SK-N-SH (cell line): ENCODE measurements around the gene SP2. TPM values are rescaled to one million over a fixed set of nuclear protein-coding genes. Genes with fewer than 3 reads are reported as not detected.

Source experiments
- CTCF ChIA-PET: fragments of 300-600, 350-600 bp; formaldehyde crosslinking; extraction: SDS; loops from one replicate; lab custom pipeline; 2021; lab: Yijun Ruan, JAX
- POLR2A ChIA-PET: fragments of 350-600 bp; sonication (Branson Sonifier 250); formaldehyde crosslinking; extraction: SDS; loops from one replicate; lab custom pipeline; 2020; ENCODE audit warnings: antibody characterized with exemption, inconsistent platforms; lab: Yijun Ruan, JAX
- DNase-seq: peaks from one replicate; pipeline ENCODE4 v3.0.0; 2012
- H2AFZ ChIP-seq: fragments of 200-600 bp; sonication (generic); 2 replicates; pipeline ENCODE4 v1.8.1; 2016; ENCODE audit warnings: antibody characterized with exemption, mild to moderate bottlenecking, low read depth
- H3F3A ChIP-seq: fragments of 200-600 bp; sonication (generic); replicated peaks from 2 replicates; pipeline ENCODE3; 2016; ENCODE audit warnings: antibody characterized with exemption, mild to moderate bottlenecking; ENCODE audit not compliant: insufficient read depth
- H3K27ac ChIP-seq, 2 experiments: fragments of 200-500 bp in 1 of 2; fragments of 200-600 bp in 1 of 2; sonication (Bioruptor generic) in 1 of 2; sonication (generic), shearing (Covaris generic) in 1 of 2; 2 replicates each; pipeline versions ENCODE4 v1.5.1 to v1.6.1; 2014 to 2016; ENCODE audit warnings: low read depth in 2 of 2, inconsistent platforms in 1 of 2, low read length in 1 of 2, mild to moderate bottlenecking in 1 of 2, mixed read lengths in 1 of 2
- H3K27me3 ChIP-seq: fragments of 200-600 bp; sonication (generic), shearing (Covaris generic); 2 replicates; pipeline ENCODE4 v1.6.1; 2016; ENCODE audit warnings: mixed run types; ENCODE audit not compliant: insufficient read depth
- H3K36me3 ChIP-seq, 2 experiments: fragments of 200-500 bp in 1 of 2; fragments of 200-600 bp in 1 of 2; sonication (Bioruptor generic) in 1 of 2; sonication (generic) in 1 of 2; replicated peaks in 1 of 2; 2 replicates each; pipeline versions ENCODE3 to v1.5.1; 2014 to 2016; ENCODE audit warnings: low read length in 1 of 2, mild to moderate bottlenecking in 1 of 2; ENCODE audit not compliant: insufficient read depth in 2 of 2, control insufficient read depth in 1 of 2
- H3K4me1 ChIP-seq, 2 experiments: fragments of 200-500 bp in 1 of 2; fragments of 200-600 bp in 1 of 2; sonication (Bioruptor generic) in 1 of 2; sonication (generic), shearing (Covaris generic) in 1 of 2; 2 replicates each; pipeline versions ENCODE4 v1.5.1 to v1.6.1; 2014 to 2016; ENCODE audit warnings: low read depth in 1 of 2, low read length in 1 of 2, mixed run types in 1 of 2; ENCODE audit not compliant: insufficient read depth in 2 of 2, control insufficient read depth in 1 of 2
- H3K4me2 ChIP-seq: fragments of 200-600 bp; sonication (generic), shearing (Covaris generic); 2 replicates; pipeline ENCODE4 v1.6.1; 2017; ENCODE audit warnings: mixed run types
- H3K4me3 ChIP-seq, 2 experiments: fragments of 200-500 bp in 1 of 2; fragments of 200-600 bp in 1 of 2; sonication (Bioruptor generic) in 1 of 2; sonication (generic), shearing (Covaris generic) in 1 of 2; 2 replicates each; pipeline versions ENCODE4 v1.5.1 to v1.8.1; 2014 to 2016; ENCODE audit warnings: low read depth in 2 of 2, inconsistent platforms in 1 of 2, low read length in 1 of 2, mild to moderate bottlenecking in 1 of 2, mixed read lengths in 1 of 2, moderate library complexity in 1 of 2
- H3K79me2 ChIP-seq: fragments of 200-600 bp; sonication (generic); 2 replicates; pipeline ENCODE4 v1.8.1; 2017; ENCODE audit warnings: mild to moderate bottlenecking; ENCODE audit not compliant: insufficient read depth
- H3K9ac ChIP-seq: fragments of 200-600 bp; sonication (generic); 2 replicates; pipeline ENCODE4 v1.6.1; 2017; ENCODE audit warnings: mixed run types
- H3K9me2 ChIP-seq: fragments of 200-600 bp; sonication (generic); 2 replicates; pipeline ENCODE4 v1.6.1; 2017; ENCODE audit warnings: mixed run types
- H3K9me3 ChIP-seq: fragments of 200-600 bp; sonication (generic); 2 replicates; pipeline ENCODE4 v1.6.1; 2017; ENCODE audit warnings: mixed run types, mild to moderate bottlenecking, moderate library complexity
- H4K20me1 ChIP-seq: fragments of 200-600 bp; sonication (generic); 2 replicates; pipeline ENCODE4 v1.6.1; 2017; ENCODE audit warnings: mild to moderate bottlenecking, mixed run types; ENCODE audit not compliant: insufficient read depth
- CHD2 ChIP-seq: fragments of 150-350 bp; IDR thresholded peaks from 2 replicates; pipeline ENCODE4 v1.6.1; 2018; ENCODE audit warnings: low read length; ENCODE audit not compliant: partially characterized antibody
- CTCF ChIP-seq: fragments of 200-600 bp; sonication (generic); IDR thresholded peaks from 2 replicates; pipeline ENCODE4 v1.6.1; 2017; ENCODE audit warnings: antibody characterized with exemption, mild to moderate bottlenecking, moderate library complexity
- ELF1 ChIP-seq: IDR thresholded peaks from 2 replicates; pipeline ENCODE4 v1.4.0; 2012
- EP300 ChIP-seq, 2 experiments: IDR thresholded peaks; 2 replicates each; pipeline versions ENCODE4 v1.4.0 to v1.6.1; 2012; ENCODE audit warnings: borderline replicate concordance in 1 of 2, low read depth in 1 of 2, low read length in 1 of 2
- FOSL2 ChIP-seq: IDR thresholded peaks from 2 replicates; pipeline ENCODE4 v1.4.0; 2012; ENCODE audit warnings: low read depth, mild to moderate bottlenecking, moderate library complexity, borderline replicate concordance
- FOXJ3 ChIP-seq: sonication (generic); formaldehyde crosslinking; IDR thresholded peaks from 2 replicates; pipeline ENCODE4 v1.5.1; 2020; ENCODE audit warnings: mild to moderate bottlenecking, missing genetic modification reagents
- FOXM1 ChIP-seq: IDR thresholded peaks from 2 replicates; pipeline ENCODE4 v1.4.0; 2012; ENCODE audit warnings: low read depth, mild to moderate bottlenecking
- GABPA ChIP-seq: IDR thresholded peaks from 2 replicates; pipeline ENCODE4 v1.4.0; 2012; ENCODE audit warnings: low read depth, mild to moderate bottlenecking
- GATA2 ChIP-seq: sonication (generic); formaldehyde crosslinking; IDR thresholded peaks from 2 replicates; pipeline ENCODE4 v1.5.0; 2020; ENCODE audit warnings: mild to moderate bottlenecking, missing genetic modification reagents
- MAX ChIP-seq: IDR thresholded peaks from 2 replicates; pipeline ENCODE4 v1.4.0; 2012; ENCODE audit warnings: low read depth
- MEF2A ChIP-seq: IDR thresholded peaks from 2 replicates; pipeline ENCODE4 v1.4.0; 2012; ENCODE audit warnings: low read depth, borderline replicate concordance
- NFIC ChIP-seq: IDR thresholded peaks from 2 replicates; pipeline ENCODE4 v1.4.0; 2012; ENCODE audit warnings: borderline replicate concordance
- RAD21 ChIP-seq: IDR thresholded peaks from 2 replicates; pipeline ENCODE4 v1.6.1; 2012; ENCODE audit warnings: mild to moderate bottlenecking, low read length
- RCOR1 ChIP-seq: fragments of 150-350 bp; IDR thresholded peaks from 2 replicates; pipeline ENCODE4 v1.6.1; 2017; ENCODE audit warnings: antibody characterized with exemption, low read length
- REST ChIP-seq: IDR thresholded peaks from 2 replicates; pipeline ENCODE4 v1.6.1; 2012; ENCODE audit warnings: mild to moderate bottlenecking, low read depth, low read length, moderate library complexity
- SIN3A ChIP-seq: IDR thresholded peaks from 2 replicates; pipeline ENCODE4 v1.6.1; 2012; ENCODE audit warnings: low read depth, mild to moderate bottlenecking, low read length, moderate library complexity, borderline replicate concordance
- SMC3 ChIP-seq: IDR thresholded peaks from 2 replicates; pipeline ENCODE4 v1.6.1; 2012; ENCODE audit warnings: low read depth, low read length, improper control_type of control experiment
- TAF1 ChIP-seq: IDR thresholded peaks from 2 replicates; pipeline ENCODE4 v1.6.1; 2012; ENCODE audit warnings: low read depth, mild to moderate bottlenecking, low read length, moderate library complexity, borderline replicate concordance
- TCF12 ChIP-seq: IDR thresholded peaks from 2 replicates; pipeline ENCODE4 v1.4.0; 2012
- WGBS: methylation state at CpG from one replicate; pipeline ENCODE4 v1.1.6; 2017; ENCODE audit warnings: low lambda C conversion rate; 5-methylcytosine and 5-hydroxymethylcytosine counted together
- polyA plus RNA-seq, 3 experiments: library from polyadenylated mRNA; depleted of rRNA; stranded (reverse); fragments of >200 nt; gene quantifications; 2 replicates each; pipeline ENCODE4 v1.2.3, GENCODE V29; 2012

The SP2 gene
- polyA plus RNA-seq, 1 of the 3 experiments (the other 2 are of a cell fraction), result 16.7 TPM

- no peaks in the 10 kb centered on the region for H3K79me2 ChIP-seq
- no peaks in the 10 kb centered on the region for H3K9me3 ChIP-seq
- H3K4me1 ChIP-seq, result peaks cover 4 to 11% of the 10 kb centered on the region in 2 experiments; a peak in 3 of 4 replicates
- CTCF ChIA-PET, result interaction anchor here (0.6 to 41.6 kb wide), 46 partner anchors 7 to 1395 kb away, joined by 3 to 1216 read pairs (median 4); partner anchors contain the start of genes CDK5RAP3, NFE2L1, PNPO and PRR15L
- no peaks in the 10 kb centered on the region for H4K20me1 ChIP-seq
- H3K9ac ChIP-seq, result peak overlapping the region; percentile 59
- peak overlapping the region; percentile 29 to 75; a peak in 3 of 4 replicates for H3K27ac ChIP-seq
- TF ChIP-seq SIN3A (0 out of 2 replicates have a peak, but pooled peaks have one; percentile 6), ELF1 (peak; percentile 69), FOXM1 (no peak), NFIC (peak; percentile 35; the same call in 1 of the 2 replicates), CTCF (peak; percentile 100), MAX (0 out of 2 replicates have a peak, but pooled peaks have one; percentile 32), TCF12 (no peak), FOSL2 (no peak; the same call in 1 of the 2 replicates), RAD21 (peak; percentile 91), CHD2 (peak; percentile 60), GABPA (0 out of 2 replicates have a peak, but pooled peaks have one; percentile 24), RCOR1 (0 out of 2 replicates have a peak, but pooled peaks have one; percentile 22), SMC3 (peak; percentile 91)
- peak overlapping the region; percentile 92 for H2AFZ ChIP-seq
- WGBS, result 9% methylated on average over 22 of the region's 22 CpGs
- H3K4me2 ChIP-seq, result peak overlapping the region; percentile 74
- peaks cover 3 to 34% of the 10 kb centered on the region in 2 experiments for H3K36me3 ChIP-seq
- peak overlapping the region; percentile 28 to 29 for H3K4me3 ChIP-seq
- no peaks in the 10 kb centered on the region for H3K9me2 ChIP-seq
- POLR2A ChIA-PET, result interaction anchor here (0.8 to 2.1 kb wide), 5 partner anchors 8 to 108 kb away, joined by 3 to 11 read pairs (median 3); partner anchors contain the start of genes CDK5RAP3, PNPO and SCRN2
- DNase-seq, result peak; percentile 90
- peaks cover 9% of the 10 kb centered on the region for H3F3A ChIP-seq
- no peaks in the 10 kb centered on the region for H3K27me3 ChIP-seq
Measured at GRCh38 chr17:47949197-47949759, 53.2 kb downstream of the SP2 start.

- peak overlapping the region in 1 of 2 experiments; percentile 28; a peak in 1 of 4 replicates for H3K4me3 ChIP-seq
- H2AFZ ChIP-seq, result peak overlapping the region; percentile 92
- H3K9ac ChIP-seq, result no peak overlapping the region; the same call in 1 of the 2 replicates
- H3K4me2 ChIP-seq, result peak overlapping the region; percentile 74; the same call in 1 of the 2 replicates
- H4K20me1 ChIP-seq, result no peaks in the 10 kb centered on the region
- CTCF ChIA-PET, result interaction anchor here (0.6 to 41.6 kb wide), 31 partner anchors 6 to 608 kb away, joined by 3 to 1216 read pairs (median 5); partner anchors contain the start of genes CDK5RAP3, NFE2L1, PNPO and PRR15L
- H3K27ac ChIP-seq, result peak overlapping the region in 1 of 2 experiments; percentile 75; a peak in 2 of 4 replicates
- WGBS, result 93% methylated on average over 3 of the region's 3 CpGs
- H3K4me1 ChIP-seq, result peaks cover 4 to 11% of the 10 kb centered on the region in 2 experiments; a peak in 3 of 4 replicates
- no peaks in the 10 kb centered on the region for H3K9me3 ChIP-seq
- peaks cover 3 to 29% of the 10 kb centered on the region in 2 experiments for H3K36me3 ChIP-seq
- peaks cover 9% of the 10 kb centered on the region for H3F3A ChIP-seq
- H3K9me2 ChIP-seq, result no peaks in the 10 kb centered on the region
- H3K79me2 ChIP-seq, result no peaks in the 10 kb centered on the region
- H3K27me3 ChIP-seq, result no peaks in the 10 kb centered on the region
- POLR2A ChIA-PET, result interaction anchor here (0.5 to 2.1 kb wide), 6 partner anchors 9 to 167 kb away, joined by 3 to 11 read pairs (median 5); partner anchors contain the start of genes CDK5RAP3 and PNPO
- DNase-seq, result no peak
- TF ChIP-seq TAF1 (no peak), REST (no peak), FOSL2 (no peak), EP300 (IDR thresholded peaks at IDR 0.05; ENCODE audit: borderline replicate concordance in 1 of 2, low read depth in 1 of 2, low read length in 1 of 2) (no peak), MEF2A (no peak), GATA2 (no peak), FOXJ3 (CRISPR knock-in tag) (no peak)
Measured at GRCh38 chr17:47949946-47950345, 53.9 kb downstream of the SP2 start.
